MCF 10A (cell line): ENCODE data around the gene STEAP3. TPM values are rescaled to one million over a fixed set of nuclear protein-coding genes. Genes with fewer than 3 reads are reported as not detected.

Experiments used
- BruUV-seq: library from RNA; stranded (reverse); fragments of 400-500 nt; replicated peaks from 2 replicates; lab custom pipeline; 2021; lab: Mats Ljungman, UMichigan
- CTCF ChIA-PET: fragments of 300-600 bp; sonication (Branson Sonifier 250); formaldehyde crosslinking; extraction: SDS; loops from one replicate; lab custom pipeline; 2021; ENCODE audit warnings: antibody characterized with exemption, inconsistent platforms; lab: Yijun Ruan, JAX
- POLR2A ChIA-PET: fragments of 300-600, 350-650 bp; sonication (Branson Sonifier 250); formaldehyde crosslinking; extraction: SDS; loops from one replicate; lab custom pipeline; 2020; ENCODE audit warnings: antibody characterized with exemption, inconsistent platforms; lab: Yijun Ruan, JAX
- DNase-seq: peaks from one replicate; pipeline ENCODE4 v3.0.0-alpha.2; 2018; ENCODE audit not compliant: unreplicated experiment
- H3K27ac Mint-ChIP-seq: one replicate; pipeline ENCODE4 v1.8.0; 2022; ENCODE audit warnings: mild to moderate bottlenecking, low read depth, mixed read lengths; ENCODE audit not compliant: unreplicated experiment
- H3K27me3 Mint-ChIP-seq: one replicate; pipeline ENCODE4 v1.8.0; 2022; ENCODE audit warnings: mixed read lengths; ENCODE audit not compliant: insufficient read depth, unreplicated experiment
- H3K36me3 Mint-ChIP-seq: one replicate; pipeline ENCODE4 v1.8.0; 2022; ENCODE audit warnings: mild to moderate bottlenecking, moderate library complexity, mixed read lengths; ENCODE audit not compliant: insufficient read depth, unreplicated experiment
- H3K4me1 Mint-ChIP-seq: one replicate; pipeline ENCODE4 v1.8.0; 2022; ENCODE audit warnings: mixed read lengths; ENCODE audit not compliant: insufficient read depth, unreplicated experiment
- H3K4me3 Mint-ChIP-seq: one replicate; pipeline ENCODE4 v1.8.0; 2022; ENCODE audit warnings: mild to moderate bottlenecking, moderate library complexity, mixed read lengths; ENCODE audit not compliant: unreplicated experiment
- H3K9me3 Mint-ChIP-seq: one replicate; pipeline ENCODE4 v1.8.0; 2022; ENCODE audit warnings: mixed read lengths; ENCODE audit not compliant: unreplicated experiment
- intact Hi-C: fragments of 100-400 bp; cut with micrococcal nuclease; formaldehyde crosslinking; loops from 2 replicates; pipeline ENCODE4 v1.14.1; 2022
- total RNA-seq: library from RNA; stranded (reverse); gene quantifications from 2 replicates; pipeline ENCODE4 v1.2.3, GENCODE V29; 2022
- TF ChIP-seq, protein P1 (sequence below): fragments of 200-600 bp; IDR thresholded peaks from one replicate; pipeline ENCODE4 v1.8.0; 2022; ENCODE audit warnings: antibody characterized with exemption, mild to moderate bottlenecking; ENCODE audit not compliant: unreplicated experiment

Gene STEAP3
- total RNA-seq, 1 experiment from 2014 or later: 25.0 TPM

DNA sequence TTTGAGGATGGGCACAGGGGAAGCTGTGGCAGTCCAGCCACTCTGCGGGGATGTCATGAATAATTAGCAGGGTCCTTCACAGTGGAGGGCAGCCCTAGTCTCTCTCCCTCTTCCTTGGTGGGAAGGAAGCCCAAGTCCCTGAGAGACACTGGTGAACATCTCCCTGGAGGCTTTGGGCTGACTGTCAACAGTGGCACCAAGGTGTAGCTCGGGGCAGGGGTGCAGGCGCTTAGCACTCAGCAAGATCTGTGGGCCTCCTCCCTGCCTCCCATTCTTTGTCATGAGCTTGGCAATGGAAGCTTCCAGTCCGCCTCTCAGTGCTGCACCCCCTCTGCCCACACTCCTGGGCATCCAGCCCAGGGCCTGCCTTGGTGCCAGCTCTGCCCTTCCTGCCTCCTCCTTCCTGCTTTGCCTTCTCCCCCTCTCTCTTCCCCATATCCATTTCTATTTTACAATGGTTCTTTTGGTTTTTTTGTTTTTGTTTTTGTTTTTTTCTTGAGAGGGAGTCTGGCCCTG is 59.4 kb downstream of the STEAP3 start:
- DNase-seq: peak; percentile 84
- Mint-ChIP-seq H3K27ac (peak overlapping the region; percentile 87), H3K9me3 (no peaks in the 10 kb centered on the region), H3K36me3 (no peaks in the 10 kb centered on the region), H3K4me3 (peak overlapping the region; percentile 63), H3K27me3 (no peaks in the 10 kb centered on the region), H3K4me1 (peaks cover 16% of the 10 kb centered on the region)
- intact Hi-C loops: no loop called here
- TF ChIP-seq, protein P1, sequence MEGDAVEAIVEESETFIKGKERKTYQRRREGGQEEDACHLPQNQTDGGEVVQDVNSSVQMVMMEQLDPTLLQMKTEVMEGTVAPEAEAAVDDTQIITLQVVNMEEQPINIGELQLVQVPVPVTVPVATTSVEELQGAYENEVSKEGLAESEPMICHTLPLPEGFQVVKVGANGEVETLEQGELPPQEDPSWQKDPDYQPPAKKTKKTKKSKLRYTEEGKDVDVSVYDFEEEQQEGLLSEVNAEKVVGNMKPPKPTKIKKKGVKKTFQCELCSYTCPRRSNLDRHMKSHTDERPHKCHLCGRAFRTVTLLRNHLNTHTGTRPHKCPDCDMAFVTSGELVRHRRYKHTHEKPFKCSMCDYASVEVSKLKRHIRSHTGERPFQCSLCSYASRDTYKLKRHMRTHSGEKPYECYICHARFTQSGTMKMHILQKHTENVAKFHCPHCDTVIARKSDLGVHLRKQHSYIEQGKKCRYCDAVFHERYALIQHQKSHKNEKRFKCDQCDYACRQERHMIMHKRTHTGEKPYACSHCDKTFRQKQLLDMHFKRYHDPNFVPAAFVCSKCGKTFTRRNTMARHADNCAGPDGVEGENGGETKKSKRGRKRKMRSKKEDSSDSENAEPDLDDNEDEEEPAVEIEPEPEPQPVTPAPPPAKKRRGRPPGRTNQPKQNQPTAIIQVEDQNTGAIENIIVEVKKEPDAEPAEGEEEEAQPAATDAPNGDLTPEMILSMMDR: no peak
- CTCF ChIA-PET: interaction anchor here (0.6 to 1.7 kb wide), 6 partner anchors 11 to 1256 kb away, joined by 3 to 6 read pairs (median 4); no protein-coding TSS in a partner anchor
- BruUV-seq: no TSS peak
- POLR2A ChIA-PET: interaction anchor here (1.1 to 1.9 kb wide), 2 partner anchors 13 to 84 kb away, joined by 3 to 5 read pairs; partner anchors contain the start of genes C2orf76 and DBI

DNA sequence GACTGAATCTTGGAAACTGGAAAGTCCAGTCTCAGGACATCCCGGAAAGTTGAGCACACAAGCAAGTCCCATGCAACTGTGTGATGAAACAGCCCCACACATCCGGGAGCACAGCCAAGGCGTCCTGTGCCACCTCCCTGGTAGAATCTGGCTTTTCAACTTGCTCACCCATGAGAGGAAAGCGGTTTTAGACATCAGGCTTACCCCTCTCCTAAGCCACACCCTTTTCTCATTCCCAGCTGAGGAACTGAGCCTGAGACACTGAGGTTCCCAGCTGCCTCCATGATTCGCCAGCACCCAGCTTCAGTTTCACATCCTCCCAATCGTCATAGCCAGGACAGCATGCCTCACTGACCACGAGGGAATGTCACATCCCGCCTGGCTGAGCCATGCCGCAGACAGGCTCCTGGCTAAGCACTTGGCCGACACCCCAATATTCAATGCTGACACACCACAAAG is 60.3 kb downstream of the STEAP3 start:
- POLR2A ChIA-PET: interaction anchor here (0.7 to 1.9 kb wide), 3 partner anchors 11 to 83 kb away, joined by 3 to 5 read pairs (median 3); partner anchors contain the start of genes C2orf76 and DBI
- peak overlapping the region; percentile 63 for H3K4me3 Mint-ChIP-seq
- peak overlapping the region; percentile 87 for H3K27ac Mint-ChIP-seq
- H3K4me1 Mint-ChIP-seq: peaks cover 16% of the 10 kb centered on the region
- CTCF ChIA-PET: interaction anchor here (0.5 to 1.0 kb wide), 3 partner anchors 21 to 402 kb away, joined by 3 read pairs; no protein-coding TSS in a partner anchor
- intact Hi-C loops: no loop called here
- peak; percentile 96 for DNase-seq
- TF ChIP-seq, protein P1: no peak
- no peaks in the 10 kb centered on the region for H3K27me3 Mint-ChIP-seq
- H3K36me3 Mint-ChIP-seq: no peaks in the 10 kb centered on the region
- BruUV-seq: no TSS peak
- H3K9me3 Mint-ChIP-seq: no peaks in the 10 kb centered on the region

DNA sequence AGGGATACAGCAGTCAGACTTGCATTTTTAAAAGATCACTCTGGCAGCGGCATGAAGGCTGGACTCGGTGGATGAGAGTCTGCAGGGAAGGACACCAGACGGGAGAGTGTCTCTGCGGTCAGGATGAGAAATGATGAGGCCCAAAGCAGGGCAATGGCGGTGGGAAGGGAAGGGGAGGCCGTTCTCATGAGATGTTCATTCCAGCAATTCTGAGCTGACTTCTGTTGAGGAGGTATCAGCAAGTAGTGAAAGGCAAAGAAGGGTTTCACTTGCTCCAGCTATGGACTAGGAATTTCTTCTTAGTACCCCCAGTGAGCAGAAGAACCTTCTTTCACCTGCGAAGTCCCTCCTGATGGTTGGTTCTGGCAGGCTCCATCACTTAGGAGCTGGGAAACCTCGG is 63.0 kb downstream of the STEAP3 start:
- TF ChIP-seq, protein P1: no peak
- Mint-ChIP-seq H3K27ac (no peak overlapping the region), H3K36me3 (no peaks in the 10 kb centered on the region), H3K4me3 (no peak overlapping the region), H3K9me3 (no peaks in the 10 kb centered on the region), H3K27me3 (no peaks in the 10 kb centered on the region), H3K4me1 (peaks cover 16% of the 10 kb centered on the region)
- BruUV-seq: no TSS peak
- intact Hi-C loops: no loop called here
- ChIA-PET POLR2A (no interaction called here), CTCF (interaction anchor here (0.5 to 1.7 kb wide), 5 partner anchors 21 to 405 kb away, joined by 4 to 9 read pairs (median 4); no protein-coding TSS in a partner anchor)
- no peak for DNase-seq

DNA sequence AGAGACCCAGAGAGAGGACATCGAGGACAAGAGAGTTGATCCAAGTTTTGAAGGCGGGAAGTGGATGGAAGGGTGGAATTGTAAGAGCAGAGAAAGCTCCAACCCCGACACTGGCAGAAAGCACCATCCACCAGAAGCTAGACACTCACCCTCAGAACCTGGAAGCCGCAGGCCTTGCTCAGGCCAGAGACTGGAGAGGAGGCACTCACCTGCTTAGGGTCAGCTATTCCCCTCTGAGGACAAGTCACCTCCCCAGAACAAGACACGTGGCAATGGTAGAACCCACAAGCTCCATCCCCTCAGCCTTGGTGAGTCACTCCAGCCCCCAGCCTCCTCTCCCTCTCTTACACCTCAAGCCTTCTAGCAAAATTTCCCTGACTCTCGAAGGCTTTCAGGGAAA is 64.9 kb downstream of the STEAP3 start:
- H3K9me3 Mint-ChIP-seq: no peaks in the 10 kb centered on the region
- intact Hi-C loops: no loop called here
- no TSS peak for BruUV-seq
- DNase-seq: no peak
- TF ChIP-seq, protein P1: no peak
- no peak overlapping the region for H3K4me3 Mint-ChIP-seq
- peak overlapping the region; percentile 59 for H3K27ac Mint-ChIP-seq
- peaks cover 10% of the 10 kb centered on the region for H3K4me1 Mint-ChIP-seq
- POLR2A ChIA-PET: interaction anchor here (1.3 to 1.8 kb wide), 2 partner anchors 12 to 78 kb away, joined by 3 to 4 read pairs; partner anchors contain the start of genes C2orf76 and DBI
- CTCF ChIA-PET: interaction anchor here (0.6 to 8.1 kb wide), 6 partner anchors 24 to 407 kb away, joined by 3 to 145 read pairs (median 12); no protein-coding TSS in a partner anchor
- H3K36me3 Mint-ChIP-seq: no peaks in the 10 kb centered on the region
- no peaks in the 10 kb centered on the region for H3K27me3 Mint-ChIP-seq
